HL-60 (cell line): ENCODE measurements around the gene CABP2.
"Not testable (repeated sequence)": the region's sequence is repeated elsewhere in the genome, so short reads cannot be mapped to it uniquely, and the experiment has no call there.

Experiments
- DNase-seq, 2 experiments: peaks; one replicate each; pipeline ENCODE4 v3.0.0-alpha.2; 2010 to 2020; ENCODE audit warnings: low read depth in 1 of 2, low spot score in 1 of 2
- H3K27ac ChIP-seq: fragments of 250-450 bp; sonication (Bioruptor Pico); replicated peaks from 2 replicates; pipeline ENCODE4 v1.5.1; 2020; ENCODE audit warnings: mild to moderate bottlenecking, moderate library complexity
- H3K27me3 ChIP-seq: fragments of 250-450 bp; sonication (Bioruptor Pico); 2 replicates; pipeline ENCODE4 v1.5.1; 2021; ENCODE audit warnings: mild to moderate bottlenecking, moderate library complexity; ENCODE audit not compliant: insufficient read depth, poor library complexity, severe bottlenecking
- H3K4me3 ChIP-seq: replicated peaks from 2 replicates; pipeline ENCODE4 v1.5.1; 2011; ENCODE audit warnings: mild to moderate bottlenecking, control low read depth, low read length; ENCODE audit not compliant: insufficient read depth
- CTCF ChIP-seq: IDR thresholded peaks from one replicate; pipeline ENCODE4 v1.5.1; 2011; ENCODE audit warnings: low read length, control low read depth, inconsistent platforms; ENCODE audit not compliant: insufficient read depth
- GABPA ChIP-seq: IDR thresholded peaks from 2 replicates; pipeline ENCODE4 v1.6.1; 2012; ENCODE audit warnings: low read depth
- POLR2AphosphoS5 ChIP-seq: IDR thresholded peaks from 2 replicates; pipeline ENCODE4 v1.6.1; 2012; ENCODE audit warnings: low read depth
- REST ChIP-seq: IDR thresholded peaks from 2 replicates; pipeline ENCODE4 v1.6.1; 2012; ENCODE audit warnings: low read depth; ENCODE audit not compliant: insufficient replicate concordance
- SPI1 ChIP-seq: IDR thresholded peaks from 2 replicates; pipeline ENCODE4 v1.6.1; 2012; ENCODE audit warnings: low read depth, mild to moderate bottlenecking, borderline replicate concordance

Gene CABP2

GRCh38 chr11:67561971-67562619, 38.8 kb upstream of the CABP2 start:
- no peak for DNase-seq
- Histone ChIP-seq H3K27me3 (peaks cover 3% of the 10 kb centered on the region), H3K27ac (no peak overlapping the region), H3K4me3 (no peak overlapping the region)
- no peak for TF ChIP-seq CTCF
- TF ChIP-seq GABPA, result no peak
- no peak for TF ChIP-seq POLR2AphosphoS5
- TF ChIP-seq SPI1, result no peak
- TF ChIP-seq REST, result no peak

GRCh38 chr11:67558084-67558772, 35.0 kb upstream of the CABP2 start:
- no peak for DNase-seq
- no peak for TF ChIP-seq REST
- no peak for TF ChIP-seq GABPA
- TF ChIP-seq SPI1, result no peak
- no peak for TF ChIP-seq CTCF
- no peak for TF ChIP-seq POLR2AphosphoS5
- Histone ChIP-seq H3K4me3 (no peak overlapping the region), H3K27me3 (peaks cover 2% of the 10 kb centered on the region), H3K27ac (no peak overlapping the region)

GRCh38 chr11:67556244-67556643, 33.0 kb upstream of the CABP2 start:
- H3K4me3 ChIP-seq, result no peak overlapping the region
- no peaks in the 10 kb centered on the region for H3K27me3 ChIP-seq
- TF ChIP-seq POLR2AphosphoS5, result no peak
- TF ChIP-seq REST, result no peak
- no peak for TF ChIP-seq CTCF
- no peak for TF ChIP-seq GABPA
- no peak for TF ChIP-seq SPI1
- no peak overlapping the region for H3K27ac ChIP-seq
- no peak for DNase-seq

GRCh38 chr11:67551697-67552096, 28.5 kb upstream of the CABP2 start:
- H3K27ac ChIP-seq, H3K27me3 ChIP-seq, H3K4me3 ChIP-seq, DNase-seq: not testable (repeated sequence)
